Left ventricle myocardium superior (tissue), 1 donor: Measurements from ENCODE around the gene CDC14C. TPM values are rescaled to one million over a fixed set of nuclear protein-coding genes. Genes with fewer than 3 reads are reported as not detected.

Source experiments
- ATAC-seq: fragments of 200-7000 bp; cut with Tn5 transposase; one replicate; pipeline ENCODE4 v1.9.1; 2020; ENCODE audit warnings: mild to moderate bottlenecking, moderate library complexity
- DNase-seq: peaks from one replicate; pipeline ENCODE4 v3.0.0-alpha.2; 2020
- intact Hi-C: fragments of 100-400 bp; cut with micrococcal nuclease; formaldehyde crosslinking; loops from one replicate; pipeline ENCODE4 v1.11.0; 2022
- total RNA-seq: library from RNA; stranded (reverse); fragmentation: NEBNext Ultra II Directional; extraction: Animal tissue kit (Norgen Biotek cat#: 25700); gene quantifications from one replicate; pipeline ENCODE4 v1.2.1, GENCODE V29; 2021
- donor health status: DM: no; HTN: yes; CAD: no; lungs with severe emphysema.

CDC14C gene
- total RNA-seq, 1 donor from 2014 or later: not detected

DNA sequence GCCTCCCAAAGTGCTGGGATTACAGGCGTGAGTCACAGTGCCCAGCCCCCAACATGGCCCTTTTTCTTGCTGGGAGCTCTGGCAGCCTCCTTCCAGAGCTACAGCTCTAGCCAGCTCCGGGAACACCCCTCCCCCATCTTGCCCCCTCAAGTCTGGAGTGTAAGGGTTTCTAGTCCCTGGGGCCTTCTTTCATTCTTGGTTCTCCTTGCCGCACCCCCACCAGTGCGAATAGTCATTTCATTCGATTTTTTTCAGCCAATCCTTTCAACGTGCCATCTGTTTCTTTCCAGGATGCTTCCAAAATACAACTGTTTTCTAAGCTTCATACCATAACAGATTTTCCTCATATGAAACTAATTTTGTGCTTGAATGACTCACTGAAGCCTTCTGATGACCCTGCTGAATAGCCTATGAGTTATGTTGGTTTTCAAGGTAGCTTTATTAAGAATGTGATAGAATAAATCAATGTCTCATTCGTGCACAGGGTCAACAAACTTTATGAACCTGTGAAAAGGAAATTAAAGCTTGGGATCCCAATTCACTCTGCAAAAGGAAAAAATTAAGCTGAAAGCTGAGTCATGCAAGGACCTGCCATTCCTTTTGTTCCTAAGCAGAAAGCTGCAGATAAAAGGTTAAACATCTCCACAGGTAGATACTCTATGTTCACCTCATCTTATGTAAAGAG is 38.6 kb downstream of the CDC14C start:
- DNase-seq (peak; percentile 22), ATAC-seq (peak; percentile 22)
- intact Hi-C loops: no loop called here

DNA sequence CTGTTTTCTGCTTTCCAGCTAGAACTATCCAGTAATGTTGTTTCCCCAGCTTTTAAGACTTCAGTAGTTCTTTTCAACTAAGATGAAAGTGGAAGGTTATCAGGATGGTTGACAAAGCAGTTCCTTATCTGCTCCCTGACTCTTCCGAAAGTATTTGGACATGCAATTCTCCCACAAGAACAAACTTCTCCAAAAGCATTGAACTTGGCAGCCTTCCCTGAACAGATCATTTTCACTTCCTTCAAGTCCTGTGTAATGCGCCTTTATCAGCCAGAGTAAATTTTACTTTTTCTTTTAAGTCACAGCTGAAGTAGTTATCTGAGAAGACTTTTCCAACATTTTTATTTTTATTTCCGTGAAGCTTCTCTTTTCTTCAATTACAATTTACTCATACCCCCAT is 39.7 kb downstream of the CDC14C start:
- ATAC-seq (peak; percentile 31), DNase-seq (no peak)
- intact Hi-C loops: no loop called here

DNA sequence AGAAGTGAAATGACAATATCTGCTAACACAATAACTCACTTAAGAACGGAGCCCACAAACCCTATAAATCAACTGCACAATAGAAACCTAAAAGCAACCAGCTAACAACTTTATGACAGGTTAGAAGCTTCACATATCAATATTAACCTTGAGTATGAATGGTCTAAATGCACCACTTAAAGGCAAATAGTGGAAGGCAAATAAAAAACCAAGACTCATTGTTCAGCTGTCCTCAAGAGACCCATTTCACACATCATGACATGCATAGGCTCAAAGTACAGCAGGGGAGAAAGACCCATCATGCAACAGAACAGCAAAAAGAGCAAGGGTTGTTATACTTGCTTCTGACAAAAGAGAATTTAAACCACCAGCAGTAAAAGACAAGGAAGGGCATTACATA is 46.8 kb downstream of the CDC14C start:
- no peak for DNase-seq
- intact Hi-C loops: no loop called here
- ATAC-seq: no peak

DNA sequence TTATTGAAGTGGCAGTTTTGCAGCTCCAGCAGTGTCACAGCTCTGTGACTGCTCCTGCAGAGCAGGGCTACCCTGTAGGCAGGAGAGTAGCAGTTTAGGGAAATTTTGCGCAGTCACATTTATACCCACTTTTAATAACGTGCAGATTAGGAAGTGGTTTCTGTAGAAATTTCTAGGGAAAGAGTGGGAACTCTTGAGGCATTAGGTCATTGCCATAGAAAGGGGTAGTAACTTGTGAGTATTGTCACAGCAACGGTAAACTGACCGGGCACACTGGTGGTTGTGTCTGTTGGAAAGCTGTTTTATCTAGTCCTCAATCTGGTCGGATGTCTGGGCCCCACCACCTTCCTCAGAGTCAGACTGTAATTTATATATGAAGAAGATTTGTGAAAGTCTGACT is 51.9 kb downstream of the CDC14C start:
- intact Hi-C loops: no loop called here
- ATAC-seq: no peak
- no peak for DNase-seq

DNA sequence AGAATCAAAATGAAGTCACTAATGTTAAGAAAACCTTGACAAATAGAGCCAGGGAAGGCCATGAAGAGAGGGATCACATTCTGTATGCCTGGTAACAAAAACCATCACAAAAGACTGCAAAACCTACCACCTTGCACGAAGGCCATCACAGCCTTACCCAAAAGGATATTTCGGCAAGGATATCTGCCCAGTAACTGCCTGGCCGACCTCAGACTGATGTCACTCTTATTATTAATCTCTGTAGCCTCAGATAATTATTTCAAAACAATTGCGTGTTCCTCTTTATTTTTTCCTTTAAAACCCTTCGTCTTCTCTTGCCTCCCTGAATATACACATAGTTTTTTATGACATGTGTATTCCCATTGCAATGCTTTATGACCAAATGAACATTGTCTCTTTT is 52.5 kb downstream of the CDC14C start:
- DNase-seq: no peak
- intact Hi-C loops: no loop called here
- no peak for ATAC-seq
